Osteocyte (in vitro differentiated cells): Measurements from ENCODE around the gene SPATS2L. TPM values are rescaled to one million over a fixed set of nuclear protein-coding genes. Genes with fewer than 3 reads are reported as not detected.

Source experiments
- DNase-seq: peaks from one replicate; pipeline ENCODE4 v3.0.0; 2021; ENCODE audit warnings: mixed read lengths; ENCODE audit not compliant: unreplicated experiment; ENCODE audit errors: extremely low spot score
- H3K27ac Mint-ChIP-seq: one replicate; pipeline ENCODE4 v1.8.0; 2021; ENCODE audit warnings: mild to moderate bottlenecking, mixed read lengths; ENCODE audit not compliant: unreplicated experiment
- H3K27me3 Mint-ChIP-seq: one replicate; pipeline ENCODE4 v1.8.0; 2021; ENCODE audit warnings: mixed read lengths; ENCODE audit not compliant: unreplicated experiment
- H3K36me3 Mint-ChIP-seq: one replicate; pipeline ENCODE4 v1.8.0; 2021; ENCODE audit warnings: mixed read lengths; ENCODE audit not compliant: unreplicated experiment
- H3K4me1 Mint-ChIP-seq: one replicate; pipeline ENCODE4 v1.8.0; 2021; ENCODE audit warnings: mixed read lengths; ENCODE audit not compliant: unreplicated experiment
- H3K4me3 Mint-ChIP-seq: one replicate; pipeline ENCODE4 v1.8.0; 2021; ENCODE audit warnings: mild to moderate bottlenecking, moderate library complexity, mixed read lengths; ENCODE audit not compliant: unreplicated experiment
- H3K9me3 Mint-ChIP-seq: one replicate; pipeline ENCODE4 v1.8.0; 2021; ENCODE audit warnings: mixed read lengths; ENCODE audit not compliant: unreplicated experiment
- CTCF ChIP-seq: fragments of 200-600 bp; sonication (generic); IDR thresholded peaks from 2 replicates; pipeline ENCODE4 v1.5.0; 2021; ENCODE audit warnings: antibody characterized with exemption, mild to moderate bottlenecking, moderate library complexity
- total RNA-seq: library from RNA; stranded (reverse); gene quantifications from 2 replicates; pipeline ENCODE4 v1.2.1, GENCODE V29; 2021

The SPATS2L gene
- total RNA-seq, 1 donor from 2014 or later: 152 TPM

- H3K4me3 Mint-ChIP-seq: no peak overlapping the region
- no peaks in the 10 kb centered on the region for H3K36me3 Mint-ChIP-seq
- no peaks in the 10 kb centered on the region for H3K9me3 Mint-ChIP-seq
- no peaks in the 10 kb centered on the region for H3K27me3 Mint-ChIP-seq
- no peak for DNase-seq
- H3K4me1 Mint-ChIP-seq: peaks cover 73% of the 10 kb centered on the region
- H3K27ac Mint-ChIP-seq: peak overlapping the region; percentile 83
- no peak for TF ChIP-seq CTCF
Measured at GRCh38 chr2:200320344-200320743, 13.9 kb downstream of the SPATS2L start.

GRCh38 chr2:200320991-200321390 is 14.5 kb downstream of the SPATS2L start:
- Mint-ChIP-seq H3K27ac (no peak overlapping the region), H3K36me3 (no peaks in the 10 kb centered on the region), H3K27me3 (no peaks in the 10 kb centered on the region), H3K4me1 (peaks cover 66% of the 10 kb centered on the region), H3K9me3 (no peaks in the 10 kb centered on the region), H3K4me3 (no peak overlapping the region)
- TF ChIP-seq CTCF: no peak
- no peak for DNase-seq

GRCh38 chr2:200321780-200322534 is 15.5 kb downstream of the SPATS2L start:
- DNase-seq: no peak
- H3K9me3 Mint-ChIP-seq: no peaks in the 10 kb centered on the region
- H3K27me3 Mint-ChIP-seq: no peaks in the 10 kb centered on the region
- no peak for TF ChIP-seq CTCF
- peak overlapping the region; percentile 44 for H3K27ac Mint-ChIP-seq
- no peaks in the 10 kb centered on the region for H3K36me3 Mint-ChIP-seq
- peaks cover 56% of the 10 kb centered on the region for H3K4me1 Mint-ChIP-seq
- H3K4me3 Mint-ChIP-seq: no peak overlapping the region

GRCh38 chr2:200322607-200323006 is 16.1 kb downstream of the SPATS2L start:
- no peak for TF ChIP-seq CTCF
- no peak for DNase-seq
- Mint-ChIP-seq H3K27ac (no peak overlapping the region), H3K4me3 (no peak overlapping the region), H3K4me1 (peaks cover 50% of the 10 kb centered on the region), H3K9me3 (no peaks in the 10 kb centered on the region), H3K36me3 (no peaks in the 10 kb centered on the region), H3K27me3 (no peaks in the 10 kb centered on the region)

- no peak for TF ChIP-seq CTCF
- H3K4me1 Mint-ChIP-seq: peaks cover 34% of the 10 kb centered on the region
- H3K4me3 Mint-ChIP-seq: no peak overlapping the region
Measured at GRCh38 chr2:200324362-200324761, 17.9 kb downstream of the SPATS2L start.

More at GRCh38 chr2:200324362-200324761, 17.9 kb downstream of the SPATS2L start:
- Mint-ChIP-seq H3K36me3 (no peaks in the 10 kb centered on the region), H3K27me3 (no peaks in the 10 kb centered on the region), H3K9me3 (no peaks in the 10 kb centered on the region), H3K27ac (no peak overlapping the region)
- no peak for DNase-seq
